GM12801 (cell line): ENCODE data around the gene ATAD3B.

ENCODE experiments used
- TF ChIP-seq, protein P1 (sequence below): IDR thresholded peaks from one replicate; pipeline ENCODE4 v1.5.1; 2011; ENCODE audit warnings: control low read depth; ENCODE audit not compliant: insufficient read length; ENCODE audit errors: extremely low read depth

The ATAD3B gene

DNA sequence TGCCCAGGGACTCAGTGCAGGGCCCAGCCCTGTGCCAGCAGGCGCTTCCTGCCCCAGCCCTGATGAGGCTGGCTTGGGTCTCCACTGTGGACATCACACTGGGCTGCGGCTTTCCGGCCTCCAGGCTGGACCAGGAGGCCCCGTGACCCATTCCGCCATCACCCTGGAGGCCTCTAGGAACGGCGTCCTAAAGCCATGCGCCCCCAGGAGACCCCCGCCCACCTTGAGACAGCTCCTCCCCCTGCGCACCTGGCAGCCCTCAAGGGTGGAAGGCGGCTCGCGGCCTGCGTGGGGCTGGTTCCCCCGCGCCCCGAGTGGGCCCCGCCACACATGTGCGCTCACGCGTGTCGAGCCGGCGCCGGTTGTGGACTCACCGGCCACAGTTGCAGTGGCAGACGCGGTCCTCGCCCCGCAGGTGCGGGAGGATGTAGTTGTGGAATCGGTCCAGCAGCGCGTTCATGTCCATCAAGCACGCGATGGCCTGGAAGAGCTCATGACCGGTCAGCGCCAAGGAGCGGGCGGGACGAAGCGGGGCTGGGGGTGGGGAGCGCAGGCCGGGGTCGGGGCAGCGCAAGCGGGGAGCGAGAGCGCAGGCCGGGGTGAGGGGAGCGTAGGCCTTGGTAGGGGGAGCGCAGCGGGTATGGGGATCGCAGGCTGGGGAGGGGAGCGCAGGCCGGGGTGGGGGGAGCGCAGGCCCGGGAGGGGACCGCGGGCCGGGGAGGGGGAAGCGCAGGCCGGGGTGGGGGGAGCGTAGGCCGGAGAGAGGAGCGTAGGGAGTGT, 67.9 kb downstream of the ATAD3B start:
- TF ChIP-seq, protein P1, sequence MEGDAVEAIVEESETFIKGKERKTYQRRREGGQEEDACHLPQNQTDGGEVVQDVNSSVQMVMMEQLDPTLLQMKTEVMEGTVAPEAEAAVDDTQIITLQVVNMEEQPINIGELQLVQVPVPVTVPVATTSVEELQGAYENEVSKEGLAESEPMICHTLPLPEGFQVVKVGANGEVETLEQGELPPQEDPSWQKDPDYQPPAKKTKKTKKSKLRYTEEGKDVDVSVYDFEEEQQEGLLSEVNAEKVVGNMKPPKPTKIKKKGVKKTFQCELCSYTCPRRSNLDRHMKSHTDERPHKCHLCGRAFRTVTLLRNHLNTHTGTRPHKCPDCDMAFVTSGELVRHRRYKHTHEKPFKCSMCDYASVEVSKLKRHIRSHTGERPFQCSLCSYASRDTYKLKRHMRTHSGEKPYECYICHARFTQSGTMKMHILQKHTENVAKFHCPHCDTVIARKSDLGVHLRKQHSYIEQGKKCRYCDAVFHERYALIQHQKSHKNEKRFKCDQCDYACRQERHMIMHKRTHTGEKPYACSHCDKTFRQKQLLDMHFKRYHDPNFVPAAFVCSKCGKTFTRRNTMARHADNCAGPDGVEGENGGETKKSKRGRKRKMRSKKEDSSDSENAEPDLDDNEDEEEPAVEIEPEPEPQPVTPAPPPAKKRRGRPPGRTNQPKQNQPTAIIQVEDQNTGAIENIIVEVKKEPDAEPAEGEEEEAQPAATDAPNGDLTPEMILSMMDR, result no peak

DNA sequence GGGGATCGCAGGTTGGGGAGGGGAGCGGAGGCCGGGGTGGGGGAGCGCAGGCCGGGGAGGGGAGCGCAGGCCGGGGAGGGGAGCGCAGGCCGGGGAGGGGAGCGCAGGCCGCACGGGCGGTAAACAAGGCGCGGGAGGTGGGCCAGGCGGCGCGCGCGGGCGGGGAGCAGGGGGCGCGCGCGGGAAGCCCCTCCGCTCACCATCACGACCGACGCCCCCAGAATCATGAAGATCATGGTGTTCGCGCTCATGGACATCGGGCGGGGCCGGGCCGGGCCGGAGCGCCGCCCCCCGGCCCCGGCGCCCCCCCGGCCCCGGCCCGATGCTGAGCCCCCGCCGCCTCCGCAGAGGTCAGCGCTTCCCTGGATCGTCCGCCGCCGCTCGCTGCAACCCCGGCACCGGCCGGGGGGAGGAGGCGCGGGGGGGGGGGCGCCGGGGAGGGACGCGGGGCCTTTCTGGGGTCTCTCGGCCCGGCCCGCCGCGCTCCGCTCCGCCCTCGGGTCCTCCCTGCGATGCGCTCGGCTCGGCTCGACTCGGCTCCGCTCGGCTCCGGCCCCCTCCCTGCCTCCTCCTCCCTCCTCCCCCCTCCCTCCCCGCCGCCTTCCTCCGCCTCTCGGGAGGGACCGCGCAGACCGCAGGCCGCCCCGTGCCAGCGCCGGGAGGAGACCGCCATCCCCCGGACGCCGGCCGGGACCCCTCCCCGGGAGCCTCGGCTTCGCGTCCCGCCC, 68.7 kb downstream of the ATAD3B start, which contains the start of gene TMEM240:
Gene TMEM240 (minus strand): TSS at position 535 of the 728 bp plus-strand sequence. CDS start 278 bp downstream, at position 257.
- TF ChIP-seq, protein P1, result no peak

DNA sequence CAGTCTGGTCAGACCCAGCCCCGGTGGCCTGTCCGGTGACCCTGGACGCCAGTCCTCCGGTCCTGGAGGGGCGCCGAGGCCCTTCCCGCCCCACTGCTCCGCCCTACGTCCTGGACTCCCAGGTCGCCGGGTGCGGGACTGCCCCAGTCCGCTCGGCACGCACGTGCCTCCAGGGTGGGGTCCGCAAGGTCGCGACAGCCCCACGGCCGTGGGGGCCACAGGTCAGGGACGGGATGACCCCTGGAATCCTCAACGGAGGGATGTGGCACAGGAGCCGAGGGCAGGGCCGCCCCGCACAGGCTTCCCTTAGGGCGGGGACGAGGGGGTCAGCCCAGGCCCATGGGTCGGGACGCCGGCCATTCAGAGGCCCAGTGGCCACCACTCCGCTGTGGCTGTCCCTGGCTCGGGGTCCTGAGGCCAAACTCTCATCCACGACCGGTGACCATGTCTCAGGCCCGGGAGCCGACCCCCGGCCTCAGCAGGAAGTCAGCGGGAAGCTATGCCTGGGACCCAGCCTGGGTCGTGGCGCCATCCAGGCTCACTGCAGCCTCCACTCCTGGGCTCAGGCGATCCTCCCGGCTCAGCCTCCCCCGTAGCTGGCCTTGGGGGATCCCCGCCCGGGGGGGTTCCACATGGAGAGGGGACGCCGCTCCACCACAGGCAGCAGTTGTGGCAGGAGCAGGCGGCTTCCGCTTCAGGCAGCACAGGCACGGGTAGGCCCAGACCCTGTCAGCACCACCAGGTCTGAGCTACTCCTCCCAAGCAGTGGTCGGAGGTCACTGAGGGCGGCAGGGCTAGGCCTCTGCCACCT, 69.5 kb downstream of the ATAD3B start:
- TF ChIP-seq, protein P1, result no peak

DNA sequence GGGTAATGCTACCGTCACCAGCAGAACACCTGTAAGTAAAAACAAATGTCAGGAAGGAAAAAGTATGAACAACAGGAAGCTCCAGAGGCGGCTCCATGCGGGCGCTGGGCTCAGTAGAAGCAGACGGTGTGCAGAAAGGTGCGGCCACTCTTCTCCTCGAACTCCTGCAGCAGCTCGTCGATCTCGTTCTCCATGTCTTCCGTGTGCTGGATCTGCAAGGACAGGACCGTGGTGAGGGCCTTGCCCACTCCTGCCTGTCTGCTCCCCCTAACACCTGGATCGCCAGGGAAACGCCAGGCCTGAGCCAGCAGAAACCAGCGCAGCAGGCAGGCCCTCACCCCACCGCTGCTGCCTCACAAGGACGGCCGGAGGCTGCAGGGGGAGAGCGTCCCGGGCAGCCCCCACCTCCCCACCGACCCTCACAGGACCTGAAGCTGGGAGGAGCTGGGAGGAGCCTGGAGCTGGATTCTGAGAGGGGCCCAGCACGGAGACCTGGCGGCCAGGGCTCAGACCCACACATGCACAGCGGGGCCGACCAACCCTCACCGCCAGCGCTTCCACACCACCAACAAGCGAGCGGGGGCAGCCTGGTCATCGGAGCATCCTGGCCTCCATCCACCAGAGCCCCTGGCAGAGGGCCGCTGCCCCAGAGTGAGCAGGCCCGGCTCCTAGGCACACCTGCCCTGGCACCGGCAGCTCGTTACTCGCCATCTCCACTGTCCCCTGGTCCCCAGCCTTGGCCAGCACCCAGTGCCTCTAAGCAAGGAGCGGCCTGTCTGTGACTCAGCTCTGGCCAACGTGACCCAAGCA, 70.6 kb downstream of the ATAD3B start:
- TF ChIP-seq, protein P1, result no peak

DNA sequence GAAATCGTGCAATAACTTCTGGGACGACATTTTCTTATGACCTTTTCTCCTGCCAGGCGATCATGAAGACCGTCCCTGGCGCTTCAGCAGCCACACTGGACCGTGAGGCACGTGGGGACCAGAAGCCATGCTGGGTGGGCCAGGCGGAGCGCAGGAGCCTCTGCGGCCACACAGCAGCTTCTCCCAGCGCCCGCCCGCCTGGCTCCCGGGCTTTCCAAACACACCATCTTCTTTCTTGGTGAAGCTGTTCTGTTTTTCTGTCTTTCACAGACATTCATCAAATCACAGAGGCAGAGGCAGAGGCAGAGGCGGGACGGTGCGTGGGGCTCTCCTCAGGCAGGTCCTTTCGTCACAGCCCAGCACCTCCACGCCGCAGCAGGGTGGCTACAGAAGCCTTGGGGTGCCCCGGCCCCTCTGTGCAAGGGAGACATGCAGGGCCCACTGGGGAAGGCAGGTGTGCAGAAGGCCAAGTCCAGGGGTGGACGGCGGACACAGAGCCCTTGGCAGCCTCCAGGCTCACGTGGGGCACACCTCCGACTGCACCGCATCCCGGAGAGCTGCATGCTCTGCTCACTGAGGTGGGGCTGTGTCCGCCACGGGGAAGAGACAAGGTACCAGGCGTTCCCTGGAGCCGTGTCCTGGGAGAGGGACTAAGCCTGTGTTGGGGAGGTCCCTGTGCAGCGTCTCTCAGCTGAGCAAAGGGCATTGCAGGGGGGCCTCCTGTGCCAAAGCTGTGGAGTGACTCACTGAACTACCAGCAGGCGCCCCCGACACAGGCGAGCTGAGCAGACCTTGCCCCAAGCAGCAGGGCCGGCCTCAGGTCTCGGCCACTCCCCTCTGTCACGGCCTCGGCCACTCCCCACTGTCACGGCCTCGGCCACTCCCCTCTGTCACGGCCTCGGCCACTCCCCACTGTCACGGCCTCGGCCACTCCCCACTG, 71.5 kb downstream of the ATAD3B start:
- TF ChIP-seq, protein P1, result no peak

DNA sequence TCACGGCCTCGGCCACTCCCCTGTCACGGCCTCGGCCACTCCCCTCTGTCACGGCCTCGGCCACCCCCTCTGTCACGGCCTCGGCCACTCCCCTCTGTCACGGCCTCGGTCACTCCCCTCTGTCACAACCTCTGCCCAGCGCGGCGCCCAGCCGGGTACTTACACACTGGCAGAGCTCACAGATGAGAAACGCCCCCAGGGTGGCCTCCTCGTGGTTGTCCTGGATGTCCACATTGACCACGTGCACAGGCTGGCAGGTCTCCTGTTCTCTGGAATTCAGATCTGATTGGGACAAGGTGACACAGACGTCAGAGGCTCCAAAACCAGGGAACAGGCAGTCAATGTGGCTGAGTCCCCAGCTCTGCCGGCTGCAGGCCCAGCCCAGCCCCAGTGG, 72.1 kb downstream of the ATAD3B start:
- TF ChIP-seq, protein P1, result no peak
